ENCODE data around the gene CCHCR1. TPM values are rescaled to one million over a fixed set of nuclear protein-coding genes. Genes with fewer than 3 reads are reported as not detected.

The CCHCR1 gene
- total and polyA plus RNA-seq, 2 of the 8 experiments (the other 6 are each of a cell fraction or from before 2014, with no cell fraction given), result 20.9 to 38.0 TPM

DNA sequence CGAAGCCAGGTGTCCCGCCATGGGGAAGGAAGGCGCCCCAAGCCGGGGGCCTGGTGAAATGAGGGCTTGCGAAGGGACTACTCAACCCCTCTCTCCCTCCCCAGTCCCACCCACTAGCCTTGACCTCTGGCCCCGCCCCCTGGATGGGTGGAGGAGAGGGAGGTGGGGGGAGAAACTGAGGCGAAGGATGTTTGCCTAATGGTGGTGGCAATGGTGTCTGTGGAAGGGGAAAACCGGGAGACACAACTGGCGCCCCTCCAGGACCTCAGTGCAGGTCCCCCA is 12.9 kb upstream of the CCHCR1 start, which contains the start of gene POU5F1:
POU5F1 (minus strand) TSS at position 83 of the 282 bp plus-strand sequence; CDS start at position 21, 62 bp downstream.
- 7% methylated on average over 4 of the region's 9 CpGs; no CpG with 5 or more reads in 1 of the 2 experiments for WGBS, 2 experiments (ENCODE audit: extremely low coverage in 1 of 2, insufficient coverage in 1 of 2, insufficient read length in 1 of 2, insufficient replicate concordance in 2 of 2, low coverage in 1 of 2, low lambda C conversion rate in 2 of 2, missing lambda C conversion rate in 1 of 2)
- peak within 1 kb of the TSS; percentile 100 for H2BK20ac ChIP-seq (ENCODE audit: low read length)
- H2BK15ac ChIP-seq (ENCODE audit: low read length), result no peak within 1 kb of the TSS; the same call in 1 of the 2 replicates
- H3K79me2 ChIP-seq (ENCODE audit: control insufficient read depth in 1 of 2, insufficient read depth in 2 of 2, low read length in 2 of 2), result peaks cover 23 to 75% of the 10 kb centered on the region in 2 experiments
- peak within 1 kb of the TSS; percentile 83 to 89 for H3K4me2 ChIP-seq (ENCODE audit: insufficient read depth in 1 of 2, low read depth in 2 of 2, low read length in 2 of 2)
- H3K23me2 ChIP-seq (ENCODE audit: low read depth, low read length), result peaks cover 13% of the 10 kb centered on the region
- H3K4ac ChIP-seq (replicated peaks; ENCODE audit: insufficient read length, low read depth, low read length), result peak within 1 kb of the TSS; percentile 97
- FAIRE-seq, result no peak
- peak in 1 of 2 experiments; percentile 31; a peak in 1 of 3 replicates for TF ChIP-seq POLR2A (IDR thresholded peaks at IDR 0.05; ENCODE audit: control extremely low read depth in 1 of 2, low read depth in 2 of 2, low read length in 2 of 2)
- no peak for TF ChIP-seq HDAC6 (IDR thresholded peaks at IDR 0.05; ENCODE audit: low read depth, low read length)
- TF ChIP-seq BACH1 (IDR thresholded peaks at IDR 0.05; ENCODE audit: low read length), result no peak
- no peak for TF ChIP-seq TEAD4 (IDR thresholded peaks at IDR 0.05; ENCODE audit: low read depth, low read length)
- peak; percentile 60; the same call in 1 of the 2 replicates for TF ChIP-seq TBP (IDR thresholded peaks at IDR 0.05; ENCODE audit: low read depth, low read length)
- TF ChIP-seq CREB1 (IDR thresholded peaks at IDR 0.05), result no peak
- no peak for TF ChIP-seq TAF7 (optimal IDR thresholded peaks at IDR 0.05; ENCODE audit: borderline replicate concordance, low read depth, low read length)
- peak; percentile 70 for TF ChIP-seq TAF1 (IDR thresholded peaks at IDR 0.05; ENCODE audit: low read depth, low read length)
- no peak for TF ChIP-seq JUN (IDR thresholded peaks at IDR 0.05; ENCODE audit: low read depth, low read length)
- TF ChIP-seq CHD1 (IDR thresholded peaks at IDR 0.05; ENCODE audit: low read depth, low read length), result no peak
- no peak for TF ChIP-seq RFX5 (IDR thresholded peaks at IDR 0.05; ENCODE audit: borderline replicate concordance, low read depth, low read length)
- TF ChIP-seq, protein P1, sequence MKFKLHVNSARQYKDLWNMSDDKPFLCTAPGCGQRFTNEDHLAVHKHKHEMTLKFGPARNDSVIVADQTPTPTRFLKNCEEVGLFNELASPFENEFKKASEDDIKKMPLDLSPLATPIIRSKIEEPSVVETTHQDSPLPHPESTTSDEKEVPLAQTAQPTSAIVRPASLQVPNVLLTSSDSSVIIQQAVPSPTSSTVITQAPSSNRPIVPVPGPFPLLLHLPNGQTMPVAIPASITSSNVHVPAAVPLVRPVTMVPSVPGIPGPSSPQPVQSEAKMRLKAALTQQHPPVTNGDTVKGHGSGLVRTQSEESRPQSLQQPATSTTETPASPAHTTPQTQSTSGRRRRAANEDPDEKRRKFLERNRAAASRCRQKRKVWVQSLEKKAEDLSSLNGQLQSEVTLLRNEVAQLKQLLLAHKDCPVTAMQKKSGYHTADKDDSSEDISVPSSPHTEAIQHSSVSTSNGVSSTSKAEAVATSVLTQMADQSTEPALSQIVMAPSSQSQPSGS (IDR thresholded peaks at IDR 0.05; ENCODE audit: low read length), result no peak
- H4K8ac ChIP-seq (ENCODE audit: extremely low read depth, insufficient read depth, low read length), result peak within 1 kb of the TSS; percentile 81
- peak in 1 of 2 experiments; percentile 75 for DNase-seq (ENCODE audit: low read depth in 1 of 2, low spot score in 2 of 2)
- H3K36me3 ChIP-seq (ENCODE audit: control insufficient read depth in 2 of 4, insufficient read depth in 4 of 4, low read length in 3 of 4), result peaks cover 1 to 7% (median 4%) of the 10 kb centered on the region in 4 experiments; a peak in 7 of 8 replicates
- no peaks in the 10 kb centered on the region for H3K9me3 ChIP-seq (ENCODE audit: insufficient read depth in 2 of 2, low read depth in 1 of 2, low read length in 1 of 2)
- no peak within 1 kb of the TSS for H3K23ac ChIP-seq (ENCODE audit: insufficient read length)
- H3K4me1 ChIP-seq (replicated peaks in 1 of 4; ENCODE audit: control insufficient read depth in 3 of 4, insufficient read depth in 4 of 4, low read length in 3 of 4), result peaks cover 22 to 37% (median 32%) of the 10 kb centered on the region in 4 experiments
- peaks cover 8% of the 10 kb centered on the region for H3K79me1 ChIP-seq (ENCODE audit: low read depth, low read length)
- H2BK12ac ChIP-seq (ENCODE audit: low read depth, low read length), result peak within 1 kb of the TSS; percentile 100
- POLR2A ChIA-PET (ENCODE audit: partially characterized antibody), result interaction anchor here (61.6 to 68.5 kb wide), 2 partner anchors 2 to 23 kb away, joined by 2251 read pairs; partner anchors contain the start of genes CCHCR1, CDSN, POU5F1 and PSORS1C1
- H3K14ac ChIP-seq (ENCODE audit: insufficient read length), result peak within 1 kb of the TSS; percentile 90
- no peak within 1 kb of the TSS for H2AFZ ChIP-seq (ENCODE audit: low read length)
- H2BK5ac ChIP-seq (ENCODE audit: low read depth, low read length), result peak within 1 kb of the TSS; percentile 100
- H3K18ac ChIP-seq (ENCODE audit: extremely low read depth, low read length), result peak within 1 kb of the TSS; percentile 100
- H3K56ac ChIP-seq (replicated peaks; ENCODE audit: insufficient read length, low read depth, low read length), result peak within 1 kb of the TSS; percentile 90
- CTCF ChIA-PET (ENCODE audit: partially characterized antibody), result interaction anchor here (0.7 to 5.9 kb wide), 8 partner anchors 8 to 91 kb away, joined by 3 to 36 read pairs (median 4); partner anchors contain the start of genes CCHCR1 and TCF19
- peak within 1 kb of the TSS; percentile 98 for H2AK5ac ChIP-seq (ENCODE audit: low read depth, low read length)
- no peaks in the 10 kb centered on the region for H3K27me3 ChIP-seq (replicated peaks in 1 of 4; ENCODE audit: control insufficient read depth in 3 of 4, extremely low read depth in 1 of 4, insufficient read depth in 3 of 4, low read length in 3 of 4)
- H4K20me1 ChIP-seq (replicated peaks in 1 of 2; ENCODE audit: control insufficient read depth in 1 of 2, insufficient read depth in 2 of 2, low read length in 2 of 2), result peaks cover 7 to 16% of the 10 kb centered on the region in 2 experiments
- peak within 1 kb of the TSS; percentile 70 to 92 (median 80) for H3K4me3 ChIP-seq (ENCODE audit: extremely low read depth in 1 of 4, insufficient read depth in 2 of 4, low read depth in 3 of 4, low read length in 4 of 4)
- H3K27ac ChIP-seq (ENCODE audit: low read depth, low read length), result peak within 1 kb of the TSS; percentile 80
- H4K91ac ChIP-seq (replicated peaks; ENCODE audit: insufficient read length, low read length), result peak within 1 kb of the TSS; percentile 100
- peak within 1 kb of the TSS; percentile 72 to 80 (median 78) for H3K9ac ChIP-seq (replicated peaks in 1 of 4; ENCODE audit: extremely low read depth in 1 of 4, low read depth in 3 of 4, low read length in 3 of 4)
- H4K5ac ChIP-seq (ENCODE audit: insufficient read length, low read depth, low read length), result peak within 1 kb of the TSS; percentile 87
- peak within 1 kb of the TSS; percentile 100 for H2BK120ac ChIP-seq (replicated peaks; ENCODE audit: low read depth, low read length)
